GM21786 (cell line): ENCODE results near the gene TRIM46.
A peak's percentile ranks its signal among the peaks of the same experiment; 100 is the strongest.
"Not testable (repeated sequence)": the region's sequence is repeated elsewhere in the genome, so short reads cannot be mapped to it uniquely, and the experiment has no call there.

ENCODE experiments used
- ATAC-seq: cut with Tn5 transposase; IDR thresholded peaks from one replicate; pipeline ENCODE4 v1.9.1; 2021; ENCODE audit not compliant: unreplicated experiment

Gene TRIM46

GRCh38 chr1:155227261-155228095 is 53.8 kb downstream of the TRIM46 start:
- ATAC-seq = peak; percentile 88

GRCh38 chr1:155228096-155228427 is 54.4 kb downstream of the TRIM46 start:
- no peak for ATAC-seq

- ATAC-seq = not testable (repeated sequence)
Observed at GRCh38 chr1:155231302-155231701, 57.7 kb downstream of the TRIM46 start.

- not testable (repeated sequence) for ATAC-seq
Observed at GRCh38 chr1:155232001-155232978, 58.6 kb downstream of the TRIM46 start.

GRCh38 chr1:155233502-155233901 is 59.9 kb downstream of the TRIM46 start:
- not testable (repeated sequence) for ATAC-seq
